ENCODE results near the gene GRIA4. TPM values are rescaled to one million over a fixed set of nuclear protein-coding genes. Genes with fewer than 3 reads are reported as not detected.
"Not testable (repeated sequence)": the region's sequence is repeated elsewhere in the genome, so short reads cannot be mapped to it uniquely, and the experiment has no call there.

The GRIA4 gene
- total RNA-seq, 1 donor from 2014 or later: 14.1 TPM

DNA sequence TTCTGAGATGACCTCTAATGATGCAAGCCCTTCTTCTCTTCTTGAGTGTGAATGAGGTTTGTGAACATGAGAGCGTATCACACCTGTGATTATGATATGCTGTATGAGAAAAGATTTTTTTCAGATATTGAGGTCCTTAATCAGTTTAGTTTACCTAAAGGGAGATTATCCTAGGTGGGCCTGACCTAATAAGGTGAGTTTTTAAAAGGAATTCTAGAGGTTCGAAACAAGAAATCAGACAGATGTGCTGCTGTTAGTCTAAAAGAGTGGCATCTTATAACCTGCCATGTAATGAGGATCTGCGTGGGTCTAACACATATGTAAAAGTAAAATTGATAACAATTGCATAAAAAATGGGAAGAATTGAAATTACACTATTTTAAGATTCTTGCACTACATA, 378.3 kb downstream of the GRIA4 start:
- Histone ChIP-seq H3K9ac (ENCODE audit: low read depth in 1 of 3, low read length in 3 of 3) (no peak overlapping the region), H3K4me1 (ENCODE audit: control insufficient read depth in 3 of 3, insufficient read depth in 3 of 3, low read length in 3 of 3) (no peaks in the 10 kb centered on the region), H3K27ac (ENCODE audit: low read depth, low read length) (no peak overlapping the region), H3K36me3 (ENCODE audit: control insufficient read depth in 3 of 3, insufficient read depth in 3 of 3, low read length in 3 of 3) (no peaks in the 10 kb centered on the region), H3K4me3 (ENCODE audit: low read length in 3 of 3) (no peak overlapping the region), H3K27me3 (ENCODE audit: control insufficient read depth in 3 of 3, insufficient read depth in 3 of 3, low read length in 3 of 3) (no peaks in the 10 kb centered on the region), H3K9me3 (ENCODE audit: control insufficient read depth in 3 of 3, low read length in 3 of 3) (no peaks in the 10 kb centered on the region)

DNA sequence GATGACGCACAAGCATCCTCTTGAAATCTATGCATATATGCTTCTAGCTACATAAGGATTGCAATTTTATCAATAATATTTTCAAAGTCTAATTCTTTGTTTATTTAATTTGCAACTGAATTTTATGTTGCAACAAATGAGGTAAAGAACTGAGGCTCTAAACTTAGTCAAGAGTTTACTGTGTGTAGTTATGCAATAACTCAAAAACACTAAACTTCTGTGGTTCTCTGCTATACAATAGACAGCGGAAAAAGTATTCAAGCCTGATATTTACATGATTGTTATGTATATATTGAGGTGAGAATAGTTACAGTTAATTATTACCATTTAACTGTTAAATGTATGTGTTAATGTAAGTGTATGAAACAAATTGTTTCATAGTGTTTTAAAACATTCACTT, 379.3 kb downstream of the GRIA4 start:
- H3K9ac ChIP-seq (ENCODE audit: low read depth in 1 of 3, low read length in 3 of 3): no peak overlapping the region
- H3K36me3 ChIP-seq (ENCODE audit: control insufficient read depth in 3 of 3, insufficient read depth in 3 of 3, low read length in 3 of 3): peaks cover 0 to 5% (median 0%) of the 10 kb centered on the region in 3 donors
- no peak overlapping the region for H3K27ac ChIP-seq (ENCODE audit: low read depth, low read length)
- no peaks in the 10 kb centered on the region for H3K4me1 ChIP-seq (ENCODE audit: control insufficient read depth in 3 of 3, insufficient read depth in 3 of 3, low read length in 3 of 3)
- no peaks in the 10 kb centered on the region for H3K9me3 ChIP-seq (ENCODE audit: control insufficient read depth in 3 of 3, low read length in 3 of 3)
- no peak overlapping the region for H3K4me3 ChIP-seq (ENCODE audit: low read length in 3 of 3)
- no peaks in the 10 kb centered on the region for H3K27me3 ChIP-seq (ENCODE audit: control insufficient read depth in 3 of 3, insufficient read depth in 3 of 3, low read length in 3 of 3)

- H3K36me3 ChIP-seq (ENCODE audit: control insufficient read depth in 3 of 3, insufficient read depth in 3 of 3, low read length in 3 of 3): peaks cover 0 to 16% (median 8%) of the 10 kb centered on the region in 3 donors
- no peak overlapping the region for H3K4me3 ChIP-seq (ENCODE audit: low read length in 3 of 3)
- no peak overlapping the region for H3K9ac ChIP-seq (ENCODE audit: low read depth in 1 of 3, low read length in 3 of 3)
- no peaks in the 10 kb centered on the region for H3K4me1 ChIP-seq (ENCODE audit: control insufficient read depth in 3 of 3, insufficient read depth in 3 of 3, low read length in 3 of 3)
- H3K27me3 ChIP-seq (ENCODE audit: control insufficient read depth in 3 of 3, insufficient read depth in 3 of 3, low read length in 3 of 3): no peaks in the 10 kb centered on the region
- H3K27ac ChIP-seq (ENCODE audit: low read depth, low read length): no peak overlapping the region
- H3K9me3 ChIP-seq (ENCODE audit: control insufficient read depth in 3 of 3, low read length in 3 of 3): no peaks in the 10 kb centered on the region
These were observed 382.0 kb downstream of the GRIA4 start for GRCh38 chr11:105991888-105992287.

GRCh38 chr11:106001304-106002012, 391.6 kb downstream of the GRIA4 start:
- H3K27ac ChIP-seq (ENCODE audit: low read depth, low read length): no peak overlapping the region
- H3K9ac ChIP-seq (ENCODE audit: low read depth in 1 of 3, low read length in 3 of 3): no peak overlapping the region
- H3K4me3 ChIP-seq (ENCODE audit: low read length in 3 of 3): no peak overlapping the region
- H3K4me1 ChIP-seq (ENCODE audit: control insufficient read depth in 3 of 3, insufficient read depth in 3 of 3, low read length in 3 of 3): no peaks in the 10 kb centered on the region
- H3K27me3 ChIP-seq (ENCODE audit: control insufficient read depth in 3 of 3, insufficient read depth in 3 of 3, low read length in 3 of 3): no peaks in the 10 kb centered on the region
- H3K36me3 ChIP-seq (ENCODE audit: control insufficient read depth in 3 of 3, insufficient read depth in 3 of 3, low read length in 3 of 3): peaks cover 0 to 2% (median under 1%) of the 10 kb centered on the region in 3 donors
- H3K9me3 ChIP-seq (ENCODE audit: control insufficient read depth in 3 of 3, low read length in 3 of 3): peaks cover 0 to 2% (median 0%) of the 10 kb centered on the region in 3 donors

GRCh38 chr11:106003094-106003493, 393.2 kb downstream of the GRIA4 start:
- not testable (repeated sequence) for H3K9ac ChIP-seq (ENCODE audit: low read depth in 1 of 3, low read length in 3 of 3); H3K4me1 ChIP-seq (ENCODE audit: control insufficient read depth in 3 of 3, insufficient read depth in 3 of 3, low read length in 3 of 3); H3K27ac ChIP-seq (ENCODE audit: low read depth, low read length); H3K27me3 ChIP-seq (ENCODE audit: control insufficient read depth in 3 of 3, insufficient read depth in 3 of 3, low read length in 3 of 3); H3K9me3 ChIP-seq (ENCODE audit: control insufficient read depth in 3 of 3, low read length in 3 of 3); H3K4me3 ChIP-seq (ENCODE audit: low read length in 3 of 3)
- peaks cover 0 to 11% (median 9%) of the 10 kb centered on the region in 3 donors for H3K36me3 ChIP-seq (ENCODE audit: control insufficient read depth in 3 of 3, insufficient read depth in 3 of 3, low read length in 3 of 3)

DNA sequence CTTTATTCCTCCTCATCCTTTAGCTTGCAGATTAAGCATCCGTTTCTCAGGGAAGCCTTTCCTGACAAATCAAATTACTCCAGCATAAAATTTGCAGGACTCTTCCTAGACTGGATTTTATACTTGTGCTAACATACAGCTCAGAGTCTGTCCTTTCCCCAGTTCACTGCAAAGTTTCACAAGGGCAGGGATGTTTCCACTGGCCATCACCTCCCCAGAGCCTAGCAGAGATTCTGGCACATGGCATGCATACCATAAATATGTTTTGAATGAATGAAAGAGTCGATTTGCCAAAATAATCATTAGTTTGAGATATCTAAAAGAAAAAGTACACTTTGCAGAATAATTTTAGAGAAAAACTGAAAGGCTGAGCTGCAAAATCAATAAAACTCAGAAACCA, 401.6 kb downstream of the GRIA4 start:
- H3K9ac ChIP-seq (ENCODE audit: low read depth in 1 of 3, low read length in 3 of 3): no peak overlapping the region
- peaks cover 10 to 32% (median 26%) of the 10 kb centered on the region in 3 donors for H3K36me3 ChIP-seq (ENCODE audit: control insufficient read depth in 3 of 3, insufficient read depth in 3 of 3, low read length in 3 of 3)
- no peak overlapping the region for H3K4me3 ChIP-seq (ENCODE audit: low read length in 3 of 3)
- H3K27me3 ChIP-seq (ENCODE audit: control insufficient read depth in 3 of 3, insufficient read depth in 3 of 3, low read length in 3 of 3): no peaks in the 10 kb centered on the region
- no peaks in the 10 kb centered on the region for H3K9me3 ChIP-seq (ENCODE audit: control insufficient read depth in 3 of 3, low read length in 3 of 3)
- no peak overlapping the region for H3K27ac ChIP-seq (ENCODE audit: low read depth, low read length)
- peaks cover 0 to 6% (median 4%) of the 10 kb centered on the region in 3 donors for H3K4me1 ChIP-seq (ENCODE audit: control insufficient read depth in 3 of 3, insufficient read depth in 3 of 3, low read length in 3 of 3)

DNA sequence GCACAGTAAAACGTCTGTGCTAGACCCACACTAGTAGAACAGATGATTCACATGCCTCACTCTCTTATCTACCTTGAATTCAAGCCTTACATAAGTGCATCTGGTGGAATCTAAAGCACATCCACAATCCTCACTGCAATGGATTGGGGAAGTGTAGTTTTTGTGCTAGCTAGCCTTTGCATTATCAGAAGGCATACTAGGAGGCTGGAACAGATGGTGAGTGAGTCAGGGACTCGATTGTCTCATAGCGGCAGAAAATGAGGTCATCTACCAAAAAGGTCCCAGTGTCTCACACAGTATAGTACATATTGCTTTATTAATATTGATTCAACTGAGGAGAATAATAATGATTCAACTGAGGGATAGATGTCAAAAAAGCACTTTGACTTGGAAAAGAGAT, 402.9 kb downstream of the GRIA4 start:
- Histone ChIP-seq H3K4me1 (ENCODE audit: control insufficient read depth in 3 of 3, insufficient read depth in 3 of 3, low read length in 3 of 3) (peaks cover 0 to 6% (median 4%) of the 10 kb centered on the region in 3 donors), H3K9ac (ENCODE audit: low read depth in 1 of 3, low read length in 3 of 3) (no peak overlapping the region), H3K9me3 (ENCODE audit: control insufficient read depth in 3 of 3, low read length in 3 of 3) (no peaks in the 10 kb centered on the region), H3K4me3 (ENCODE audit: low read length in 3 of 3) (no peak overlapping the region), H3K36me3 (ENCODE audit: control insufficient read depth in 3 of 3, insufficient read depth in 3 of 3, low read length in 3 of 3) (peaks cover 10 to 24% (median 22%) of the 10 kb centered on the region in 3 donors), H3K27me3 (ENCODE audit: control insufficient read depth in 3 of 3, insufficient read depth in 3 of 3, low read length in 3 of 3) (no peaks in the 10 kb centered on the region), H3K27ac (ENCODE audit: low read depth, low read length) (no peak overlapping the region)

DNA sequence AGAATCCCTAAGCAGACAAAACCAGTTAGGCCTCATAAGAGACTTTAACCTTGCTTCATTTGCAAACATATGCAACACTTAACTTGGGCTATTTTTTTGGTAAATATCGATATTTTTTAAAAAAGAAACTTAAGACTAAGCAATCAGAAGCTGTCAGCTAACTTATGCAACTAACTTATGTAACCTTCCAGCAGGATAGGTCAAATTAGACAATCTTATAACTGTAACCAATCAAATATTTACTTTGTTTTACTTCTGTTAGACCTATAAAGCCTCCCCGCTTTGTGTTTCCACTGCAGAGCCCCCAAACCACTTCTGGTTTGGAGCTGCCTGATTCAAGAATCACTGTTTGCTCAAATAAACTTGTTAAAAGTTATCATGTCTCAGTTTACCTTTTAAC, 404.2 kb downstream of the GRIA4 start:
- no peak overlapping the region for H3K4me3 ChIP-seq (ENCODE audit: low read length in 3 of 3)
- no peaks in the 10 kb centered on the region for H3K27me3 ChIP-seq (ENCODE audit: control insufficient read depth in 3 of 3, insufficient read depth in 3 of 3, low read length in 3 of 3)
- no peak overlapping the region for H3K27ac ChIP-seq (ENCODE audit: low read depth, low read length)
- H3K36me3 ChIP-seq (ENCODE audit: control insufficient read depth in 3 of 3, insufficient read depth in 3 of 3, low read length in 3 of 3): peaks cover 8 to 14% (median 12%) of the 10 kb centered on the region in 3 donors
- H3K9ac ChIP-seq (ENCODE audit: low read depth in 1 of 3, low read length in 3 of 3): no peak overlapping the region
- no peaks in the 10 kb centered on the region for H3K9me3 ChIP-seq (ENCODE audit: control insufficient read depth in 3 of 3, low read length in 3 of 3)
- H3K4me1 ChIP-seq (ENCODE audit: control insufficient read depth in 3 of 3, insufficient read depth in 3 of 3, low read length in 3 of 3): peaks cover 0 to 8% (median 4%) of the 10 kb centered on the region in 3 donors

GRCh38 chr11:106014620-106015019, 404.7 kb downstream of the GRIA4 start:
- Histone ChIP-seq H3K36me3 (ENCODE audit: control insufficient read depth in 3 of 3, insufficient read depth in 3 of 3, low read length in 3 of 3) (peaks cover 3 to 9% (median 7%) of the 10 kb centered on the region in 3 donors), H3K9me3 (ENCODE audit: control insufficient read depth in 3 of 3, low read length in 3 of 3) (no peaks in the 10 kb centered on the region), H3K4me1 (ENCODE audit: control insufficient read depth in 3 of 3, insufficient read depth in 3 of 3, low read length in 3 of 3) (peaks cover 0 to 8% (median 4%) of the 10 kb centered on the region in 3 donors), H3K4me3 (ENCODE audit: low read length in 3 of 3) (no peak overlapping the region), H3K27me3 (ENCODE audit: control insufficient read depth in 3 of 3, insufficient read depth in 3 of 3, low read length in 3 of 3) (no peaks in the 10 kb centered on the region), H3K27ac (ENCODE audit: low read depth, low read length) (no peak overlapping the region), H3K9ac (ENCODE audit: low read depth in 1 of 3, low read length in 3 of 3) (no peak overlapping the region)

DNA sequence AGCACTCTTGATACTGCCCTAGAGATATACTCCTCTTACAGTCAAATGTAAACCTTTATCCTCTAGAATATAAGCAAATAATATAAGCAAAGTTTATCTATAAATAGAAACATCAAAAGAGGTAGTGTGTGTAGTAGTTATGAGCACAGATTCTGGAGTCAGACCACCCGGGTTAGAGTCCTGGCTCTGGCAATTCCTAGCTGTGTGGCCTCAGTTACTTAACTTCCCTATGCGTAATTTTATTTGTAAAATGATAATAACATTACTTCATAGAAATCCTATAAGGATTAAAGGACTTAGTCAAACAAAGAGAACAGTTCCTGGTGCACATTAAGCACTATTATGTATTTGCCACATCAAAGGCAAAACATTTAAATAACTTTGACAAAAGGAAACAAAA, 405.2 kb downstream of the GRIA4 start:
- Histone ChIP-seq H3K27me3 (ENCODE audit: control insufficient read depth in 3 of 3, insufficient read depth in 3 of 3, low read length in 3 of 3) (no peaks in the 10 kb centered on the region), H3K36me3 (ENCODE audit: control insufficient read depth in 3 of 3, insufficient read depth in 3 of 3, low read length in 3 of 3) (peaks cover 0 to 4% (median 4%) of the 10 kb centered on the region in 3 donors), H3K4me3 (ENCODE audit: low read length in 3 of 3) (no peak overlapping the region), H3K4me1 (ENCODE audit: control insufficient read depth in 3 of 3, insufficient read depth in 3 of 3, low read length in 3 of 3) (peaks cover 0 to 8% (median 4%) of the 10 kb centered on the region in 3 donors), H3K9me3 (ENCODE audit: control insufficient read depth in 3 of 3, low read length in 3 of 3) (no peaks in the 10 kb centered on the region), H3K9ac (ENCODE audit: low read depth in 1 of 3, low read length in 3 of 3) (no peak overlapping the region), H3K27ac (ENCODE audit: low read depth, low read length) (no peak overlapping the region)
